Measurements from ENCODE around the gene PACRG. TPM values are rescaled to one million over a fixed set of nuclear protein-coding genes. Genes with fewer than 3 reads are reported as not detected.
A peak's percentile ranks its signal among the peaks of the same experiment; 100 is the strongest.

PACRG gene
- total RNA-seq, 1 experiment from 2014 or later = 0.26 TPM

GRCh38 chr6:162736961-162737360, 9.2 kb downstream of the PACRG start:
- no peaks in the 10 kb centered on the region for H3K36me3 Mint-ChIP-seq (ENCODE audit: insufficient read depth in 1 of 3, low read depth in 3 of 3)
- Histone ChIP-seq H2AFZ (ENCODE audit: low read length) (no peak overlapping the region), H3K4ac (ENCODE audit: low read depth, low read length) (no peak overlapping the region), H3K18ac (ENCODE audit: insufficient read length, low read depth, low read length) (no peak overlapping the region), H3K23me2 (ENCODE audit: insufficient read length, low read depth, low read length, poor library complexity, severe bottlenecking) (no peaks in the 10 kb centered on the region), H2BK5ac (ENCODE audit: insufficient read length, low read length) (no peak overlapping the region), H3K4me2 (ENCODE audit: insufficient read depth, insufficient read length, low read length) (no peak overlapping the region), H3K27ac (ENCODE audit: insufficient read length, low read depth, low read length) (no peak overlapping the region), H4K5ac (ENCODE audit: insufficient read length, low read depth, low read length) (no peak overlapping the region), H3K23ac (ENCODE audit: insufficient read length, low read depth, low read length) (no peak overlapping the region), H3K9ac (ENCODE audit: extremely low read depth, insufficient read length, low read length) (no peak overlapping the region), H3K27me3 (ENCODE audit: insufficient read depth, low read length) (no peaks in the 10 kb centered on the region), H4K20me1 (ENCODE audit: control insufficient read depth, insufficient read depth, insufficient read length) (no peaks in the 10 kb centered on the region), H3K9me3 (ENCODE audit: control insufficient read depth, low read depth, low read length) (no peaks in the 10 kb centered on the region), H2BK20ac (ENCODE audit: low read depth, low read length, poor library complexity, severe bottlenecking) (no peak overlapping the region), H3K56ac (ENCODE audit: insufficient read length, low read depth, low read length) (no peak overlapping the region), H2BK12ac (ENCODE audit: insufficient read length, low read depth, low read length) (no peak overlapping the region), H2AK5ac (ENCODE audit: insufficient read length, low read length) (no peak overlapping the region), H2BK15ac (ENCODE audit: low read depth, low read length) (no peak overlapping the region), H3K4me1 (ENCODE audit: insufficient read depth, low read length) (no peaks in the 10 kb centered on the region; the same call in 1 of the 2 replicates), H3T11ph (ENCODE audit: low read length) (no peak overlapping the region), H3K14ac (ENCODE audit: insufficient read depth, low read length) (no peak overlapping the region), H3K79me1 (ENCODE audit: insufficient read depth, low read depth, low read length, poor library complexity, severe bottlenecking) (no peaks in the 10 kb centered on the region), H4K91ac (ENCODE audit: insufficient read length, low read depth, low read length) (no peak overlapping the region), H2BK120ac (ENCODE audit: low read depth, low read length, poor library complexity, severe bottlenecking) (no peak overlapping the region), H4K8ac (replicated peaks; ENCODE audit: insufficient read length, low read depth, low read length) (no peak overlapping the region), H3K79me2 (ENCODE audit: insufficient read depth, low read length) (no peaks in the 10 kb centered on the region)
- no peak overlapping the region for H3K4me3 Mint-ChIP-seq
- peak overlapping the region in 1 of 3 experiments; percentile 36; a peak in 1 of 7 replicates for H3K27ac Mint-ChIP-seq
- H3K27me3 Mint-ChIP-seq (ENCODE audit: low read depth) = peaks cover 3% of the 10 kb centered on the region; the same call in 1 of the 2 replicates
- DNase-seq = no peak
- no peak for TF ChIP-seq CTCF (conservative IDR thresholded peaks at IDR 0.05)
- H3K9me3 Mint-ChIP-seq = peaks cover 0 to 2% of the 10 kb centered on the region in 2 experiments; a peak in 3 of 5 replicates
- WGBS (ENCODE audit: extremely low coverage, insufficient read length, low lambda C conversion rate) = no CpG with 5 or more reads among the region's 1 CpG
- H3K4me1 Mint-ChIP-seq = peaks cover 10 to 12% of the 10 kb centered on the region in 2 experiments
